Measurements from ENCODE around the gene DNAH14. TPM values are rescaled to one million over a fixed set of nuclear protein-coding genes. Genes with fewer than 3 reads are reported as not detected.
"Not testable (repeated sequence)": the region's sequence is repeated elsewhere in the genome, so short reads cannot be mapped to it uniquely, and the experiment has no call there.

The DNAH14 gene
- total RNA-seq, 1 experiment from 2014 or later = 47.0 TPM

- intact Hi-C loops (cut with micrococcal nuclease; ENCODE audit: unreplicated experiment) = no loop called here
Observed at GRCh38 chr1:224939844-224940425, 10.5 kb downstream of the DNAH14 start.

GRCh38 chr1:224940735-224941134 lies 11.3 kb downstream of the DNAH14 start:
- DNase-seq (ENCODE audit: low read depth, low spot score); H3K36me3 ChIP-seq (ENCODE audit: control insufficient read depth, insufficient read depth, low read length); H3K4me1 ChIP-seq (ENCODE audit: control insufficient read depth, insufficient read depth, low read length); BruUV-seq (replicated peaks); H3K4me3 ChIP-seq (ENCODE audit: low read depth in 2 of 2, low read length in 2 of 2); CTCF ChIA-PET; H3K27ac ChIP-seq (ENCODE audit: low read length); POLR2A ChIA-PET; intact Hi-C loops (cut with micrococcal nuclease; ENCODE audit: unreplicated experiment); ATAC-seq; H3K27me3 ChIP-seq (ENCODE audit: control insufficient read depth, insufficient read depth, low read length); in situ Hi-C loops (cut with HindIII; ENCODE audit: low pct_unique_long_range_greater_than_20kb, low sequenced_read_pairs): not testable (repeated sequence)
- peaks cover 18% of the 10 kb centered on the region; the same call in 1 of the 2 replicates for H3K9me3 ChIP-seq (ENCODE audit: control insufficient read depth, insufficient read depth, low read depth, low read length)

More at GRCh38 chr1:224939844-224940425, 10.5 kb downstream of the DNAH14 start:
- in situ Hi-C loops (cut with HindIII; ENCODE audit: low pct_unique_long_range_greater_than_20kb, low sequenced_read_pairs) = no loop called here
- peaks cover 25% of the 10 kb centered on the region for H3K9me3 ChIP-seq (ENCODE audit: control insufficient read depth, insufficient read depth, low read depth, low read length)
- BruUV-seq (replicated peaks) = no TSS peak
- H3K4me1 ChIP-seq (ENCODE audit: control insufficient read depth, insufficient read depth, low read length) = no peaks in the 10 kb centered on the region
- H3K27ac ChIP-seq (ENCODE audit: low read length) = no peak overlapping the region
- no peaks in the 10 kb centered on the region for H3K27me3 ChIP-seq (ENCODE audit: control insufficient read depth, insufficient read depth, low read length)
- ChIA-PET CTCF (no interaction called here), POLR2A (no interaction called here)
- TF ChIP-seq POLR2AphosphoS5 (IDR thresholded peaks at IDR 0.05; ENCODE audit: low read depth, low read length) = no peak
- TF ChIP-seq CTCF (IDR thresholded peaks at IDR 0.05) = no peak
- TF ChIP-seq, protein P1, sequence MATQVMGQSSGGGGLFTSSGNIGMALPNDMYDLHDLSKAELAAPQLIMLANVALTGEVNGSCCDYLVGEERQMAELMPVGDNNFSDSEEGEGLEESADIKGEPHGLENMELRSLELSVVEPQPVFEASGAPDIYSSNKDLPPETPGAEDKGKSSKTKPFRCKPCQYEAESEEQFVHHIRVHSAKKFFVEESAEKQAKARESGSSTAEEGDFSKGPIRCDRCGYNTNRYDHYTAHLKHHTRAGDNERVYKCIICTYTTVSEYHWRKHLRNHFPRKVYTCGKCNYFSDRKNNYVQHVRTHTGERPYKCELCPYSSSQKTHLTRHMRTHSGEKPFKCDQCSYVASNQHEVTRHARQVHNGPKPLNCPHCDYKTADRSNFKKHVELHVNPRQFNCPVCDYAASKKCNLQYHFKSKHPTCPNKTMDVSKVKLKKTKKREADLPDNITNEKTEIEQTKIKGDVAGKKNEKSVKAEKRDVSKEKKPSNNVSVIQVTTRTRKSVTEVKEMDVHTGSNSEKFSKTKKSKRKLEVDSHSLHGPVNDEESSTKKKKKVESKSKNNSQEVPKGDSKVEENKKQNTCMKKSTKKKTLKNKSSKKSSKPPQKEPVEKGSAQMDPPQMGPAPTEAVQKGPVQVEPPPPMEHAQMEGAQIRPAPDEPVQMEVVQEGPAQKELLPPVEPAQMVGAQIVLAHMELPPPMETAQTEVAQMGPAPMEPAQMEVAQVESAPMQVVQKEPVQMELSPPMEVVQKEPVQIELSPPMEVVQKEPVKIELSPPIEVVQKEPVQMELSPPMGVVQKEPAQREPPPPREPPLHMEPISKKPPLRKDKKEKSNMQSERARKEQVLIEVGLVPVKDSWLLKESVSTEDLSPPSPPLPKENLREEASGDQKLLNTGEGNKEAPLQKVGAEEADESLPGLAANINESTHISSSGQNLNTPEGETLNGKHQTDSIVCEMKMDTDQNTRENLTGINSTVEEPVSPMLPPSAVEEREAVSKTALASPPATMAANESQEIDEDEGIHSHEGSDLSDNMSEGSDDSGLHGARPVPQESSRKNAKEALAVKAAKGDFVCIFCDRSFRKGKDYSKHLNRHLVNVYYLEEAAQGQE (IDR thresholded peaks at IDR 0.05; ENCODE audit: insufficient read depth in 1 of 2, low read depth in 2 of 2, low read length in 1 of 2) = no peak
- no peak for TF ChIP-seq SIN3A (IDR thresholded peaks at IDR 0.05; ENCODE audit: borderline replicate concordance, insufficient read depth, low read depth, low read length)
- TF ChIP-seq TCF7L2 (IDR thresholded peaks at IDR 0.05; ENCODE audit: low read depth, low read length) = no peak
- ATAC-seq (no peak; the same call in 1 of the 2 replicates), DNase-seq (ENCODE audit: low read depth, low spot score) (no peak)
- H3K4me3 ChIP-seq (ENCODE audit: low read depth in 2 of 2, low read length in 2 of 2) = no peak overlapping the region
- H3K36me3 ChIP-seq (ENCODE audit: control insufficient read depth, insufficient read depth, low read length) = no peaks in the 10 kb centered on the region

- DNase-seq (ENCODE audit: low read depth, low spot score); H3K27ac ChIP-seq (ENCODE audit: low read length); H3K36me3 ChIP-seq (ENCODE audit: control insufficient read depth, insufficient read depth, low read length); CTCF ChIA-PET; H3K4me1 ChIP-seq (ENCODE audit: control insufficient read depth, insufficient read depth, low read length); H3K27me3 ChIP-seq (ENCODE audit: control insufficient read depth, insufficient read depth, low read length); in situ Hi-C loops (cut with HindIII; ENCODE audit: low pct_unique_long_range_greater_than_20kb, low sequenced_read_pairs); POLR2A ChIA-PET; H3K4me3 ChIP-seq (ENCODE audit: low read depth in 2 of 2, low read length in 2 of 2); ATAC-seq; intact Hi-C loops (cut with micrococcal nuclease; ENCODE audit: unreplicated experiment); H3K9me3 ChIP-seq (ENCODE audit: control insufficient read depth, insufficient read depth, low read depth, low read length); BruUV-seq (replicated peaks): not testable (repeated sequence)
Observed at GRCh38 chr1:224945651-224946348, 16.3 kb downstream of the DNAH14 start.

- ATAC-seq; H3K4me3 ChIP-seq (ENCODE audit: low read depth in 2 of 2, low read length in 2 of 2); DNase-seq (ENCODE audit: low read depth, low spot score); POLR2A ChIA-PET; H3K27me3 ChIP-seq (ENCODE audit: control insufficient read depth, insufficient read depth, low read length); H3K27ac ChIP-seq (ENCODE audit: low read length); H3K9me3 ChIP-seq (ENCODE audit: control insufficient read depth, insufficient read depth, low read depth, low read length); H3K36me3 ChIP-seq (ENCODE audit: control insufficient read depth, insufficient read depth, low read length); intact Hi-C loops (cut with micrococcal nuclease; ENCODE audit: unreplicated experiment); H3K4me1 ChIP-seq (ENCODE audit: control insufficient read depth, insufficient read depth, low read length); CTCF ChIA-PET; in situ Hi-C loops (cut with HindIII; ENCODE audit: low pct_unique_long_range_greater_than_20kb, low sequenced_read_pairs); BruUV-seq (replicated peaks): not testable (repeated sequence)
Observed at GRCh38 chr1:224946349-224946691, 16.8 kb downstream of the DNAH14 start.

All from Panc1 (cell line).